Suppressor macrophage treated with lipopolysaccharide for 4 hours (primary cell): Measurements from ENCODE around the gene SPAG4.
A peak's percentile ranks its signal among the peaks of the same experiment; 100 is the strongest.

Source experiments
- DNase-seq: peaks from one replicate; pipeline ENCODE4 v3.0.0-alpha.2; 2020

Gene SPAG4

GRCh38 chr20:35615667-35616464, at the start of gene SPAG4:
SPAG4 (plus strand) TSS chr20:35615829; CDS start chr20:35616004, 175 bp downstream.
- peak; percentile 100 for DNase-seq

DNA sequence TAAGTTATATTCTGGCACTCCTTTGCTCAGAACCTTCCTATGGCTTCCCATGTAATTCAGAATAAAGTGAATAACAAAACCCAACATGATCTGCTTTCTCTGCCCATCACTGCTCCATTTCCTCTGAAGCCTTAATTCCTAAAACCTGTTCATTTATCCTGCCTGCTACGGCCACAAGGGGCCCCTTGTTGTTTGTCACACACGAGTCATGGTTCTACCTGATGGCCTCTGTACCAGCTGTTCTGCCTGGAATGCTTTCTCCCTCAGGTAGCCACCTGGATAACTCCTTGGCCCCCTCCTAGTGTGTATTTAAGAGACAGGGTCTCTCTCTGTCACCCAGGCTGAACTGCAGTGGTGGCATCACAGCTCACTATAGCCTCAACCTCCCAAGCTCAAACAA, 47.0 kb upstream of the SPAG4 start:
- DNase-seq, result no peak

- DNase-seq, result no peak
Observed at GRCh38 chr20:35571555-35571954, 44.1 kb upstream of the SPAG4 start.

GRCh38 chr20:35572838-35573237, 42.8 kb upstream of the SPAG4 start:
- DNase-seq, result no peak

GRCh38 chr20:35575958-35576357, 39.7 kb upstream of the SPAG4 start:
- DNase-seq, result no peak

- no peak for DNase-seq
Observed at GRCh38 chr20:35576816-35577215, 38.8 kb upstream of the SPAG4 start.

- no peak for DNase-seq
Observed at GRCh38 chr20:35578469-35578868, 37.2 kb upstream of the SPAG4 start.

DNA sequence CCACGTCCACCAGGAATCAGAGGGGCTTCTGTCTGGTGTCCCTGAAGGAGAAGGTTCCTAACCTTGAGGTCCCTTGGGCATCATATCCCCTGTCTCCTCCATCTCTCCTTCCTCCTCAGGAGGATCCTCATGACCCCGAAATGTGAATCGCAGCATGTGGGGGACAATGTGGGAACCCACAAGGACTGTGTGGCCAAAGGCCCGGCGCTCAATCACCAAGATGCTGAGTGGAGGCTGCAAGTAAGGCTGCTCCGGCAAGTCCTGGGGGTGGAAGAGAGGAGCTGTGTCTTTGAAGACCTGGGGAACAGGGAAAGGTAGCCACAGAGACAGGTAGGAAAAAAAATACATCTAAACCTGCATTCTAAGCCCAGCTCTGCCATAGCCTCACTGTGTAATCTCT, 36.4 kb upstream of the SPAG4 start:
- DNase-seq, result no peak

DNA sequence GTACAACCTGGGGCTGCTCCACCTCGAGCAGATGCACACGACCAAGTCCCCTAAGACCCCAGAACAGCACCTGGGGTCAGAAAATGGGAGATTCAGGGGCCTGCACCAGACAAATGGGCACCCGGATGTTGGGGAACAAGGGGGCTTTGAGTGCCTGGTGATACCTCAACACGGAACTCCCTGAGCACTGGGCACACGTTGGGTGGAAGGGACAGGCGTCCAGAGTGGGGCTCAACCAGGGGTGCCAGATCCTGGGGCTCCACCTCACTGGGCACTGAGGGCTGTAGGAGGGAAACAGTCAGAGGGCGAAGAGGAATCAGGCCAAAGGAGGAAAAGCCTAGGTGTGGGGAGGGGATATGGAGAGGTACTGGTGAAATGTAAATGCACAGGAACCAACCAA, 33.5 kb upstream of the SPAG4 start:
- no peak for DNase-seq

DNA sequence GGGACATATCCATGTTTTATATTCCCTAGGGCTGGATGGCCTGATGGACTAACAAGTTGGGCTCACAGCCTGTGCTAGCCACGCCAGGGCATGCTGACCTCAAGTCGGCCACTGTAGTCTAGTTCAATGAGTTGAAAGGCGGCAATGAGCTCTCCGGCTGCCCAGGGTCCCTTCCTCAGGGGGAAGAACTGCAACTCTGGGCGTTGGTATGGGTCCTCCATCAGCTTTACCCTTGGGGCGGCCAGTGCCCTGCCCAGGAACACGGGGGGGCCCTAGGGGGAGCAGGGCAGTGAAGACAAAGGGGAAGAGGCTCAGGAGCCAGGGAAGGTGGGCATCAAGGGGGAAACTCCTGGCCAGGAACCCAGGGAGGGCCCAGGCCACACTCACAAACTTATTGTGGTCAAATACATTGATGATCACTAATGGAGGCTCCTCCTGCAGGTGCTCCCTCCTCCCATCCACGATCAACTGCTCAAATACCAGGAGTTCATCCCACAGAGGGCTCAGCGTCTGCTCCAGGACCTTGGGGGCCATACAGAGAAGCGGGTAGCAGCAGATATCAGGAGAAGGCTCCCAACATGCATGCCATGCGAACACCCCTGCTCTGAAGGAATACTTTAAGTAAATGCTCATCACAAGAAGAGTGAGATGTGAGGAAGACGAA, 32.8 kb upstream of the SPAG4 start:
- no peak for DNase-seq

DNA sequence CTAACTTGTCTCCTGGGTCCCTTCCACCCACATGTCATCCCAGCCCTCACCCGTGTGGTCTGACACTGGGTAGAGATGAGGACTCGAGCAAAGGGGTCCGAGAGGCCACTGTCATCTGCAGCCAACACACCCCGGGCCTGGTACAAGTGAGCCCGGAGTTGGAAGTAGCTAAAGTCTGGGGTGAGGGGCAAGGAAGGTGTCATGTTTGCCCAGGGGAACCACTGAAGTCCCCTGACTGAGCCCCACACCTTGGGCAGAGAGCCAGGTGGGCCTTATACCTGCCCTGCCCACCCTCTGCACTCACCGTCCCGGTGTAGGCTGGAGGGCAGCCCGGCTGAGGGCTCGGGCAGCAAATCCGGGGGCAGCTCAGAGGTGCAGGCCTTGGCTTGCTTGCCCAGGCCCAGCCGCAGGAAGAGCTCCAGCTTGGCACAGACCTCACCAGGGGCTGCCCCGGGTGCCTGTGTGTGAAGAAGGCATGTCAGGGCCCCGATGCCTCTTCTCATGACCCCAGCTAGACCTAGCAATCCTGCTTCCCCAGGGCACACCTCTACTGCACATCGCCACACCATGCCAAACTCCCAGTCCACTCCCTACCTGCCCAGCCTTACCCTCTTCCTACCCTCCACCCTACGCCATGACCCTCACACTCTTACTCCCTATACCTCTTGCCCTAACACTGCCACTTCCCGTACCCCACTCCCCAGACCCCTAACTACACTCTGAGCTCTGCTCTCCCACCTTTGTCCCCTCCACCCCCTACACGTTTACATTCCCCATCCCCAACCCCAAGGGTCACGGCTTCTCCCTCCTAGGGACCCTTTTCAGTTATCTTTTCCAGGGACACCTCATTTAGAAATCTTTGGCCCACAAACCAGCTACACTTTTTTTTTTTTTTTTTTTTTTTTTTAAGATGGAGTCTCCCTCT, 31.7 kb upstream of the SPAG4 start:
- no peak for DNase-seq

- DNase-seq, result no peak
Observed at GRCh38 chr20:35586751-35587425, 28.7 kb upstream of the SPAG4 start.

GRCh38 chr20:35587436-35587835, 28.2 kb upstream of the SPAG4 start:
- DNase-seq, result no peak

- no peak for DNase-seq
Observed at GRCh38 chr20:35588397-35588796, 27.2 kb upstream of the SPAG4 start.

- no peak for DNase-seq
Observed at GRCh38 chr20:35592339-35592974, 23.2 kb upstream of the SPAG4 start.

GRCh38 chr20:35595456-35595855, 20.2 kb upstream of the SPAG4 start:
- no peak for DNase-seq

DNA sequence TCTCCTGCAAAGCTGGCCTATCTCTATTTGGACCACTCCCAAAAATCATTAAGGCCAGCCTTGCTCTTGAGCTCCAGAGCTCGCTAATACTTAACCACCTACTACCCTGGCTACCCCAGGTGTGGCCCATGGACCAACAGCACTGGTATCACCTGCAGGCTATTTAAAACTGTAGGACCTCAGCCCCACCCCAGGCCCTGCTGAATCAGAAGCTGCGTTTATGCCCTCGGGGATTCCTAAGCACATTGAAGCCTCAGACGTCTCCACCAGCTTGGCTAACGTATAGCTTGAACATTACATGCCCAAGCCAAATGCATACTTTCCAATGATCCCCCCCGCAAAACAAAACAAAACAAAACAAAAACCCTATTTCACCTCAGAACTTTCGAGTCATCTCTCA, 19.7 kb upstream of the SPAG4 start:
- no peak for DNase-seq

DNA sequence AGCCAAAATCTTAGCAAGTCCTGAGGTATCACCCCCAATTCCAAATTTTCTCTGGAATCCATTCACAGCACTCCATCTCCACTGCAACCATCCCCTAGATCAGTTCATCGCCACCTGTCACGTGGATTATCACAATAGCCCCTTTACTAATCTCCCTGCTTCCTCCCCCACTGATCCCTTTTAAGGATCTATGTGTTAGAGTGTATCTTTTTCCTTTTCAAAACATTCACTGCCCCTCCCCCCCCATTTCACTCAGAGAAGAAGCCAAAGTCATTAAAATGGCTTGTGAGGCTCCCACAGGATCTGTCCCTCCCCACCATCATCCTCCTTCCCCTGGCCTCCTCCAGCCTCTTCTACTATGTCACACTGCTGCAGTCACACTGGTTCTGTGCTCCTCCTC, 18.4 kb upstream of the SPAG4 start:
- DNase-seq, result no peak

DNA sequence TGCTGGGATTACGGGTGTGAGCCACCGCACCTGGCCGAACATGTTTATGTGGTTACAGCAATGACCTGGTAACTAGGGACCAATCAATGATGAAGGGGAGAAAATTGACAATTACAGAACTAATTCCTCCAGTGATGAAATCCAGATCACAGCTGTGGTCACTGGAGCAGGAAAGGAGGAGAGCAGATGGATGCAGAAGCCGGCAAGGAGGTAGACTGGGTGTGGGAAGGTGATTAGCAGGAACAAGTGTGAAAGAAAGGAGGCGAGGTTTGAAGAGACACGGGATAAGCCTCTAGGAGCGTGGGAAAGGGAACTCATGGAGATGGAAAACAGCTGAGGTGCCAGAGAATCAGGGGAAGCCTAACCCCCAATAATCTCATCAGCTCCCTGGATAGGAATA, 17.2 kb upstream of the SPAG4 start:
- no peak for DNase-seq

DNA sequence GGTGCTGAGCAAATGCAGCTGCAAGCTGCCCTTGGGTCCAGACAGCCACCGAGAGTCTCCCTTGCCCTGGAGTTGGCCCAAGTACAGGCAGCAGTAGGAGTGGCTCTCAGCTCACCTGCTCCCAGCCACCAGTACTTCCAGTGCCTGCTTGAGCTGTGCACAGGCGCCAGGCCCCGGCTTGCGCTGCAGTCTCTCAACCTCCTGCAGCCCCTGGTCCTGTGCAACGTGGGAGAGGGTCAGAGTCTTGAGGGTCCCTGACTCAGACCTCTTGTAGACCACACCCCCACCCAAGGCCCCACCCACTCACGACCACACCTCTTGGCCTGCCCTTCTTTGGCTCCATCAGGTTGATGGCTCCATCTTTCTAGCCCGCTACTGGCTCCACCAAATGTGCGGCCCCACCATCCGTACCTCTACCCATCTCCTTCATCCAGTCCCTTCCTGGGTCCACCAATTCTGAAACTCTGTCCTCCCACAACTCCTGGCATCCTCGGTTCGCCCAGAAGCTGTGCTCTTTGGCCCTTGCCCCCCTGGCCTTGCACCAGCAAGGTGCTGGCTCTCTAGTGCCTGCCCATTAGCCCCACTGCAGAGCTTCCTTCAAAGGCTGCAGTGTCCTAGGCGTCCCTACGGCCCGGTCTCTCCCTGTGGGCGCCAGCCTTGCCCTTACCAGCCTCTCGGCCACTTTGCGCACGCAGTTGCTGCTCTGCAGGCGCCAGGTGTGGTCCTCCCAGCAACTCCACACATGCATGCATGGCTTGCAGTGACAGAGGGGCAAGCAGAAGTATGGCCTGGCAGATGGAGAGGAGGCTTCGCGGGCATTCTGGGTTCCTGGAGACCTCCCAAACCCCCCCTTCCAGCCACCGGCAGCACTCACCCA, 16.5 kb upstream of the SPAG4 start:
- no peak for DNase-seq

DNA sequence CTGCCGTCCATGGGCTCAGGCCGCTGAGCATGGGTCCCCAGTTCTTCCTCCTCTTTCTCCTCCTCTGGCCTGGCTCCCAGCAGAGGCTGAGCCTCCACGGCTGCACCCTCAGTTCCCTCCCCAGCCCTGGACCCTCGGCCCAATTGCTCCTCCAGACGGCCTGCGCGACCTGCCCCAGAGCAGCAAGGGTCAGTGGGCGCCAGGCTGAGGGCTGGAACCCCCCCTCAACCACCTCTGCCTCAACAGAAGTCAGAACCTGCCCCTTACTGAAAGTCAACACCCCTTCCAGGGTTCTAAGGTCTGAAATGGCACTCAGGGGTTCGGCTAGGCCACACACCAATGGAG, 15.9 kb upstream of the SPAG4 start:
- DNase-seq, result no peak
